Measurements from ENCODE around the gene ATP6V1E1. TPM values are rescaled to one million over a fixed set of nuclear protein-coding genes. Genes with fewer than 3 reads are reported as not detected.

Gene ATP6V1E1
- total RNA-seq, 8 experiments from 2014 or later: 86.4 to 280 (median 119) TPM

DNA sequence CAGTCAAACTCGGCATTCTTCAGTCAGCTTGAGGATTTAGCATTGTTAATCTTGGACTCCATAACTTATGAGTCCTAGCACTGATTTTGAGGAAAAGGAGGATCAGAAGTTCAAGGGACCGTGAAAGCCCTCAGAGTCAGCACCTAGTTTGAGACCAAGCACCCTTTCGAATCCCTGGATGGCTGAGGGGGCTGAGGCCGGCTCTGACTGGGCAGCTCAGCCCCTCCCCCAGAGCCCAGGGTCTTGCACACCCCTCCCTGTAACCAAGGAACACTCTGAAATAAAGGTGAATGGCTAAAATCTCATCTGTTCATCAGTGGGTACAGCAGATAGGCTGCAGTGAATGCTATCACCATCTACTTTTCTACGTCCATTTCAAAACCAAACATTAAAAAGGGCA lies 38.0 kb downstream of the ATP6V1E1 start:
- ATAC-seq (replicated peaks in 6 of 8): peak in 1 of 8 experiments; percentile 13
- 75 to 100% (median 92%) methylated on average over 1 to 4 of the region's 5 CpGs; no CpG with 5 or more reads in 2 of the 10 experiments for WGBS, 10 experiments
- in situ Hi-C loops (cut with MboI; ENCODE audit: low pct_unique_long_range_greater_than_20kb in 2 of 9, low sequenced_read_pairs in 9 of 9, unreplicated experiment in 9 of 9): loop anchor here in 1 of 9 experiments (25.0 kb wide), 1 partner anchor 97 kb away; no protein-coding TSS in a partner anchor
- Histone ChIP-seq H3K4me3 (no peak overlapping the region), H3K27ac (no peak overlapping the region), H3K4me1 (replicated peaks in 1 of 2) (no peaks in the 10 kb centered on the region)

DNA sequence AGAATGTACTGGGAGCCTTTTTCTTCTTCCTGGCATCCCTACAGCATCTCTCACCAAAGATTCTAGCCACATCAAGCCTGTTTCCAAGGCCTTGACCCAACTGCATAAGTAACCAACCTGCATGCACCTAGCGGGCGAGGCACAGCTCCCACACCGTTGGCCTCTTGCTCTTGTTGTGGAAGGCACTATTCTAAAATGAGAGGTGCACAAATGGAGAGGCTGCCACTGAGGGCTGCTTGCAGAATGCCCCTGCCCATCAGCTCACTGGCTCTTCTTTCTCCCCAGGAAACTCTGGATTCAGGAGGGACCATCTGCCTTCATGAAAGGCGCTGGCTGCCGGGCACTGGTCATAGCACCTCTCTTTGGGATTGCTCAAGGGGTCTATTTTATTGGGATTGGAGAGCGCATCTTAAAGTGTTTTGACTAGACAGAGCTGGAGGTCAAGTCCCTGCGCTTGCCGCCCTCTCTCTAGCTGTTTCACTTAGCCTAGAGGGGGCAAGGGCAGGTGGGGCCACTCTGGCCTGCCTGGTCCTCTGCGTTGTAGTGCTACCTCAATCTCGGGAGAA lies 38.7 kb downstream of the ATP6V1E1 start:
- Histone ChIP-seq H3K4me3 (no peak overlapping the region), H3K27ac (no peak overlapping the region), H3K4me1 (replicated peaks in 1 of 2) (no peaks in the 10 kb centered on the region)
- in situ Hi-C loops (cut with MboI; ENCODE audit: low pct_unique_long_range_greater_than_20kb in 2 of 9, low sequenced_read_pairs in 9 of 9, unreplicated experiment in 9 of 9): loop anchor here in 1 of 9 experiments (25.0 kb wide), 1 partner anchor 97 kb away; no protein-coding TSS in a partner anchor
- peak in 1 of 8 experiments; percentile 10 for ATAC-seq (replicated peaks in 6 of 8)
- 75 to 100% (median 90%) methylated on average over 2 to 5 of the region's 10 CpGs; no CpG with 5 or more reads in 3 of the 10 experiments for WGBS, 10 experiments

DNA sequence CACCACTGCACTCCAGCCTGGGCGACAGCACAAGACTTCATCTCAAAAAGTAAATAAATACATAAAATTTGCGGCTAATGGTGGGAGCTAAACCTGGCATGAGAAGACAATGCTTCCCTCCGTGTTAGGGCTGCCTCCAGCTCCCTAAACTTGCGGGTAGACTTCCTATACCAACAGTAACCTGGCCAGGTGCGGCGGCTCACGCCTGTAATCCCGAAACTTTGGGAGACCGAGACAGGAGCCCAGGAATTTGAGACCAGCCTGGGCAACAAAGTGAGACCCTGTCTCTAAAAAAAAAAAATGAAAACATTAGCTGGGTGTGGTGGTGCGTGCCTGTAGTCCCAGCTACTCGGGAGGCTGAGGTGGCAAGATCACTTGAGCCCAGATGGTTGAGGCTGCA lies 39.9 kb downstream of the ATP6V1E1 start:
- no peak for ATAC-seq (replicated peaks in 6 of 8)
- WGBS, 10 experiments: 40 to 100% (median 97%) methylated on average over 1 to 11 of the region's 11 CpGs; no CpG with 5 or more reads in 2 of the 10 experiments
- Histone ChIP-seq H3K4me1 (replicated peaks in 1 of 2) (no peaks in the 10 kb centered on the region), H3K4me3 (no peak overlapping the region), H3K27ac (no peak overlapping the region)
- in situ Hi-C loops (cut with MboI; ENCODE audit: low pct_unique_long_range_greater_than_20kb in 2 of 9, low sequenced_read_pairs in 9 of 9, unreplicated experiment in 9 of 9): loop anchor here in 1 of 9 experiments (25.0 kb wide), 1 partner anchor 99 kb away; no protein-coding TSS in a partner anchor

DNA sequence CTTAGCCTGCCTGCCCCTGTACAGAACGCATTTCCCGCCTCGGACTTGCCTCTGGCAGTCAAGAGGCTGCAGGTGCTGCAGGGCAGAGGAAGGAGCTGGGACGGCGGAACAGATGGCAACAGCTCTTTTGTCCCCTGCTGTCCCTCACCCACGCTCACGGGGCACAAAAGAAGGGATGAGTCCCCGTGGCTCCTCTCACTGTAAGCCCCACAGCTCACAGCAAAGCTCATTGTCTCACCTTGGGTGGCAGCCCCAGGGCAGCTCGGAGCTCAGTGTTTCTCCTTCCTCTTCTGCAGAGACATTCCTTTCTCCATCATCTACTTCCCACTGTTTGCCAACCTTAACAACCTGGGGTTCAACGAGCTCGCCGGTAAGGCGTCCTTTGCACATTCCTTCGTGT lies 40.9 kb downstream of the ATP6V1E1 start:
- Histone ChIP-seq H3K27ac (no peak overlapping the region), H3K4me3 (no peak overlapping the region), H3K4me1 (replicated peaks in 1 of 2) (no peaks in the 10 kb centered on the region)
- in situ Hi-C loops (cut with MboI; ENCODE audit: low pct_unique_long_range_greater_than_20kb in 2 of 9, low sequenced_read_pairs in 9 of 9, unreplicated experiment in 9 of 9): loop anchor here in 1 of 9 experiments (25.0 kb wide), 1 partner anchor 100 kb away; no protein-coding TSS in a partner anchor
- peak in 6 of 8 experiments; percentile 26 to 72 (median 50) for ATAC-seq (replicated peaks in 6 of 8)
- 66 to 100% (median 87%) methylated on average over 1 to 9 of the region's 14 CpGs; no CpG with 5 or more reads in 4 of the 10 experiments for WGBS, 10 experiments

DNA sequence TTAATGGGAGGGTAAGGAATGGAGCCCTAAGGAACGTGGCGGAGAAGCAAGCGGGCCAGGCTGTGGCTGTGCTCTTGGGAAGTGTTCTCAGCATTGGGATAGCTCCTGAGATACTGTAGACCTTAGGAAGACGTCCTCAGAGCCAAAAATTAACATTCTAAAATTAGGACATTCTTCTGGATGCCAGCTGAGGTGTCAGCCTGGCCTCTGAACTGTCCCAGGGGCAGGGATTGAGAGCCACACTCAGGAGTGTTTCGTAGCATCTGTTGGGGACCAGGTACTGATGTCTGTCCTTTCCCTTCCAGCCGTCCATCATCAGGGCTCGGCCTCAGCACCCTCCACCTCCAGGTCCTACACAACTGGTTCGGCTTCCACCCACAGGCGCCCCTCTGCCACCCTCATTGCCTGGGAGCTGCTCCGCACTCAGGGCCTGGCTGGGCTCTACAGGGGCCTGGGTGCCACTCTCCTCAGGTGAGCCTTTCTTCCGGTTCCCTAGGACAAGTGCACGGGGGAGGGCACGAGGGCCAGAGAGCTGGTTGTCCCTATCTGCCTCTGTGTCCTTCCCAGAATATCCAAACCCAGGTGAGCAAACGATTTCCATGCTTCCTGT lies 41.6 kb downstream of the ATP6V1E1 start:
- ATAC-seq (replicated peaks in 6 of 8): peak in 1 of 8 experiments; percentile 9
- in situ Hi-C loops (cut with MboI; ENCODE audit: low pct_unique_long_range_greater_than_20kb in 2 of 9, low sequenced_read_pairs in 9 of 9, unreplicated experiment in 9 of 9): loop anchor here in 1 of 9 experiments (25.0 kb wide), 1 partner anchor 100 kb away; no protein-coding TSS in a partner anchor
- H3K27ac ChIP-seq: no peak overlapping the region

DNA sequence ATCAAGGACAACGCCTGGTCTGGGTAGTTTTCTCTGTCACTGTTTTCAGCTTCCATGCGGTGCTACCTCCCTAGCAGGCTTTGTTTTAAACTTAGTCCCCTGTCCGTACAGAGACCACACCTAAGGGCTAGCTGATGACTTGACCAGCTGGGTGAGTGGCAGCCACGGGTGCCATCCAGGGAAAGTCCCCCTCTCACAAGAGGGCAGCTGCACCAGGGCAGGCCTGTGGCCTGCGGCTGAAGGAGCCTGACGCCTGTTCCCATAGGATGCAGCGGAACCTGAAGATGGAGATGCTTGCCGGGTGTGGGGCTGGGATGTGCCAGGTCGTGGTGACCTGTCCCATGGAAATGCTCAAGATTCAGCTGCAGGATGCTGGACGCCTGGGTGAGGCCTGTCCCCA lies 45.4 kb downstream of the ATP6V1E1 start:
- WGBS, 10 experiments: 42 to 100% (median 93%) methylated on average over 1 to 5 of the region's 10 CpGs; no CpG with 5 or more reads in 5 of the 10 experiments
- in situ Hi-C loops (cut with MboI; ENCODE audit: low pct_unique_long_range_greater_than_20kb in 2 of 9, low sequenced_read_pairs in 9 of 9, unreplicated experiment in 9 of 9): loop anchor here in 1 of 9 experiments (25.0 kb wide), 1 partner anchor 104 kb away; no protein-coding TSS in a partner anchor
- no peak overlapping the region for H3K4me3 ChIP-seq
- peaks cover 0 to 2% of the 10 kb centered on the region in 2 donors for H3K4me1 ChIP-seq (replicated peaks in 1 of 2)
- no peak for ATAC-seq (replicated peaks in 6 of 8)
- no peak overlapping the region for H3K27ac ChIP-seq

More for the DNA sequence above, 41.6 kb downstream of the ATP6V1E1 start:
- 40 to 100% (median 77%) methylated on average over 1 to 10 of the region's 14 CpGs; no CpG with 5 or more reads in 1 of the 10 experiments for WGBS, 10 experiments
- Histone ChIP-seq H3K4me3 (no peak overlapping the region), H3K4me1 (replicated peaks in 1 of 2) (no peaks in the 10 kb centered on the region)

DNA sequence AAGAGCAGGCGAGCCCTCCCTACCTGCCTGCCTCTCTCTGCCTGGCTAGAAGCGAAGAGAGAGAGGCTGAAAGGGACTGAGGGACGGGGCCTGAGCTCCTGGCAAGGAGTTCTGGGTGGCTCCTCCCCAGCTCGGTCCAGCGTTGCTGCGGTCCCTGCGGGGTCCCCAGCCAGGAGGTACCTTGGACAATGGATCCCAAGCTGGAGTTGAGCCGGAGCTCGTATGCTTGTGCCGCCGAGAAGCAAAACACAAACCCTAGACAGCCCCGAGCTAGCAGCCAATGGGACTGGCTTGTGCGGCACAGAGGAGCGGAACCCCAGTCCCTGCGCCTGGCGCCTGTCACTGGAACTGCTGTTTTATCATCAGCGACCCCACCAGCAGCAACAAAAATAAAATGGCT lies 46.9 kb downstream of the ATP6V1E1 start:
- 73 to 100% (median 91%) methylated on average over 3 to 9 of the region's 17 CpGs; no CpG with 5 or more reads in 4 of the 10 experiments for WGBS, 10 experiments
- ATAC-seq (replicated peaks in 6 of 8): no peak
- in situ Hi-C loops (cut with MboI; ENCODE audit: low pct_unique_long_range_greater_than_20kb in 2 of 9, low sequenced_read_pairs in 9 of 9, unreplicated experiment in 9 of 9): loop anchor here in 1 of 9 experiments (25.0 kb wide), 1 partner anchor 106 kb away; no protein-coding TSS in a partner anchor
- peaks cover 0 to 2% of the 10 kb centered on the region in 2 donors for H3K4me1 ChIP-seq (replicated peaks in 1 of 2)
- H3K27ac ChIP-seq: no peak overlapping the region
- no peak overlapping the region for H3K4me3 ChIP-seq

DNA sequence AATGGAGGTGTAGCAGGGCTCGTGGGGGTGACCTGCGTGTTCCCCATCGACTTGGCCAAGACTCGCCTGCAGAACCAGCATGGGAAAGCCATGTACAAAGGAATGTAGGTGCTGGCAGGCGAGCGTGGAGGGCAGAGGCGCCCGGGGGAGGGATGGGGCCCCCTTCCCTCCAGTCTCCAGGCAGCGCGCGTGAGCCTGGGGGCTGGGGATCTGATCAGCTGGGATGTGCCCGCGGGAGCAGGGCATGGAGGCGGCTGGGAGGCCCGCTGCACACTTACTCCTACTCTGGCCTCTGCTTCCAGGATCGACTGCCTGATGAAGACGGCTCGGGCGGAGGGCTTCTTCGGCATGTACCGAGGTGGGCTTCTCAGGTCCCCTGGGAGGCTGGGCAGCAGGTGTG lies 47.5 kb downstream of the ATP6V1E1 start:
- Histone ChIP-seq H3K4me3 (no peak overlapping the region), H3K27ac (no peak overlapping the region), H3K4me1 (replicated peaks in 1 of 2) (peaks cover 0 to 2% of the 10 kb centered on the region in 2 donors)
- ATAC-seq (replicated peaks in 6 of 8): no peak
- WGBS, 10 experiments: 67 to 85% methylated on average over 4 to 5 of the region's 21 CpGs; no CpG with 5 or more reads in 8 of the 10 experiments
- in situ Hi-C loops (cut with MboI; ENCODE audit: low pct_unique_long_range_greater_than_20kb in 2 of 9, low sequenced_read_pairs in 9 of 9, unreplicated experiment in 9 of 9): loop anchor here in 1 of 9 experiments (25.0 kb wide), 1 partner anchor 106 kb away; no protein-coding TSS in a partner anchor

DNA sequence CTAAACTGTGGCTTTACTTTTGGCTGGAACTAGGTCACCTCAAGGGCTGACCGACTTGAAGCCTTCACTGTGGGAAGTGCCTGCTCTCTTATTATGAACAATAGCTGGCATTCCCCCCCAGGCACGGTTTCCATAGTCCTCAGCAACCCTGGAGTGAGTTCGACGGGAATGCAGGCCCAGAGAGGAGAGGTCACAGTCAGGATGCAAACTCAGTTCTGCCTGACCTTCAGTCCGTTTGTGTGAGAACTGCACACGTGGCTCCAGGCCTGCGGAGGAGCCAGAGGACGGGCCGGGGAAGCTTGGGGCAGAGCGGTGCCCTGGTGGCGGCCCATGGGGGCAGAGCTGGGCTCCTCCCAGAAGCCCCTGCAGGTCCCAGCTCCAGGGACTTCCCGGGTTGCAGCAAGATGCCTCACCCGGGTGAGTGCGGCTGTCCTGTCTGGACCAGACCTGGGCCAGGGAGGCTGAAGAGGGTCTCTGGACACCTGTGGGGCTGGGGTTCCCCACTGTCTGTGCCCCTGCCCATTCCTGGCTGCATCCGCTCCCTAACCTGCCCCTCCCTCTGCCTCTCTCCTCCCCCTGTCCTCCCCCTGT lies 48.0 kb downstream of the ATP6V1E1 start:
- no peak overlapping the region for H3K4me3 ChIP-seq
- peak in 2 of 8 experiments; percentile 4 to 20 for ATAC-seq (replicated peaks in 6 of 8)
- WGBS, 10 experiments: 15 to 67% (median 40%) methylated on average over 1 to 5 of the region's 15 CpGs; no CpG with 5 or more reads in 5 of the 10 experiments
- H3K4me1 ChIP-seq (replicated peaks in 1 of 2): peaks cover 0 to 3% of the 10 kb centered on the region in 2 donors
- in situ Hi-C loops (cut with MboI; ENCODE audit: low pct_unique_long_range_greater_than_20kb in 2 of 9, low sequenced_read_pairs in 9 of 9, unreplicated experiment in 9 of 9): loop anchor here in 1 of 9 experiments (25.0 kb wide), 1 partner anchor 107 kb away; no protein-coding TSS in a partner anchor
- no peak overlapping the region for H3K27ac ChIP-seq

DNA sequence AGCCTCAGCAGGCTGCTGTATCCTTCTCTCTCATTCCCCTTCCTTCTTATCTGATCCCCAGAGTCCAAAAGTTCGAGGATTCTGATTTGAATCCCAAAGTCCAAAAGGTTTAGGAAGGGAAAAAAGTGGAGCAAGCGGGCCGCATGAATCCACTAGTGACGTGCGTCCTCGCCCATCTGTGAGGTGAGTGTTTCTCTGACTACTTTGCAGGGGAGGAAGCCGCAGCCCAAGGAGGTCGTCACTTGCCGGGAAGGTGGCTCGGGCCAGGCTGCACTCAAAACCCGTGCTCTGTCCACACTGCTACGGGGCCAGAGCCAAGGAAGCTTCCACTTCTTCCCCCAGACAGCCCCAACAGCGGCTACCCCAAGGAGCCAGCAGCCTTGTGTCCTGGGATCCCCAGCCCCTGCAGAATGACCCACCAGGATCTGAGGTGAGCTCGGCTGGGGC lies 49.0 kb downstream of the ATP6V1E1 start:
- no peak overlapping the region for H3K27ac ChIP-seq
- H3K4me3 ChIP-seq: no peak overlapping the region
- in situ Hi-C loops (cut with MboI; ENCODE audit: low pct_unique_long_range_greater_than_20kb in 2 of 9, low sequenced_read_pairs in 9 of 9, unreplicated experiment in 9 of 9): loop anchor here in 1 of 9 experiments (25.0 kb wide), 1 partner anchor 108 kb away; no protein-coding TSS in a partner anchor
- 29 to 100% (median 95%) methylated on average over 1 to 5 of the region's 14 CpGs; no CpG with 5 or more reads in 4 of the 10 experiments for WGBS, 10 experiments
- no peak for ATAC-seq (replicated peaks in 6 of 8)
- H3K4me1 ChIP-seq (replicated peaks in 1 of 2): peaks cover 0 to 10% of the 10 kb centered on the region in 2 donors

DNA sequence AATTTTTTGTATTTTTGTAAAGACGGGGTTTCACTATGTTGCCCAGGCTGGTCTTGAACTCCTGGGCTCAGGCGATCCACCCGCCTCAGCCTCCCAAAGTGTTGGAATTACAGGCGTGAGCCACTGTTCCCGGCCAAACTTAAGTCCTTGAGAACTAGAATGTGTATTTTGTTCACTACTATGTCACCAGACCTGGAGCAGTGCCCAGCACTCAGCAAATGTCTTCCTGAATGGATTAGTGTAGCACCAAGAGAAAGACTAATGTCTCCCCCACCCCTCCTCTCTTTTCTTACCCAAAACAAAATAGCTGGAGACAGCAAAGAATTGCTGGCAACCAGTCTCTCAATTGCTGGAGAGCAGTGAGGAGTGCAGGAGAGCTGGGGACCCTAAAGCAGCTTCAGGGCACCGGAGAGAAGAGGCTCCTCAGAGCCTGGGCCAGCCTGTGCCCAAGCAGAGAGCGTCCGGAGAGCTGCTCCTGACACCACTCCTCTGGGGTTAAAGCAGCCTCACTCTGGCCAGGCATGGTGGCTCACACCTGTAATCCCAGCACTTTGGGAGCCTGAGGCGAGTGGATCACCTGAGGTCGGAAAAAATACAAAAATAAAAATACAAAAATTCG lies 50.3 kb downstream of the ATP6V1E1 start:
- WGBS, 10 experiments: 40 to 100% (median 83%) methylated on average over 1 to 5 of the region's 11 CpGs; no CpG with 5 or more reads in 3 of the 10 experiments
- in situ Hi-C loops (cut with MboI; ENCODE audit: low pct_unique_long_range_greater_than_20kb in 2 of 9, low sequenced_read_pairs in 9 of 9, unreplicated experiment in 9 of 9): loop anchor here in 1 of 9 experiments (25.0 kb wide), 1 partner anchor 109 kb away; no protein-coding TSS in a partner anchor
- peaks cover 0 to 10% of the 10 kb centered on the region in 2 donors for H3K4me1 ChIP-seq (replicated peaks in 1 of 2)
- no peak overlapping the region for H3K4me3 ChIP-seq
- peak in 5 of 8 experiments; percentile 4 to 83 (median 71) for ATAC-seq (replicated peaks in 6 of 8)
- no peak overlapping the region for H3K27ac ChIP-seq

DNA sequence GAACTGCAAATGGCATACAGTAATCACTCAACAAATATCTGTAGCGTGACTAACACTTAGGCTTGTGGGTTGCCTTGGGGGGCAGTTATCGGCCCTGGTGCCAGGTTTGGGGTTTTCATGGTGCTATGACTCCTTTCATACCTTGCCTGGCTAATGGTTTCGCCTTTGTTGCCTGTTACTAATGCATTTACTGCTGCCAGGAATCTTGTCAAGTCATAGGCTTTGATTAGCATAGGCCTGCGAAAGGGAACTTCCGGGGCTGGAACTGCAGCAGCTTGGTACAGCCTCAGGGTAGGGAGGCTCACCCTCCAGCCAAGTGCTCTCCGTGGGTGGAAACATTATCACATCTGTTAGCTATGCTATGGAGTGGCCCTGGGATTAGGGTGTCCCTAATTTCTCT lies 52.1 kb downstream of the ATP6V1E1 start:
- H3K4me1 ChIP-seq (replicated peaks in 1 of 2): peaks cover 0 to 10% of the 10 kb centered on the region in 2 donors
- ATAC-seq (replicated peaks in 6 of 8): peak in 7 of 8 experiments; percentile 17 to 95 (median 60)
- H3K4me3 ChIP-seq: no peak overlapping the region
- in situ Hi-C loops (cut with MboI; ENCODE audit: low pct_unique_long_range_greater_than_20kb in 2 of 9, low sequenced_read_pairs in 9 of 9, unreplicated experiment in 9 of 9): loop anchor here in 1 of 9 experiments (25.0 kb wide), 1 partner anchor 111 kb away; no protein-coding TSS in a partner anchor
- 0 to 85% (median 50%) methylated on average over 2 to 5 of the region's 6 CpGs; no CpG with 5 or more reads in 3 of the 10 experiments for WGBS, 10 experiments
- no peak overlapping the region for H3K27ac ChIP-seq

Measured in motor neuron (in vitro differentiated cells).